GM12874 (cell line): Measurements from ENCODE around the gene ASPRV1.

Source experiments
- TF ChIP-seq, protein P1 (sequence below): IDR thresholded peaks from 2 replicates; pipeline ENCODE4 v1.5.1; 2011; ENCODE audit warnings: low read depth, mild to moderate bottlenecking, control low read depth, low read length, moderate library complexity; ENCODE audit not compliant: insufficient read depth

The ASPRV1 gene

DNA sequence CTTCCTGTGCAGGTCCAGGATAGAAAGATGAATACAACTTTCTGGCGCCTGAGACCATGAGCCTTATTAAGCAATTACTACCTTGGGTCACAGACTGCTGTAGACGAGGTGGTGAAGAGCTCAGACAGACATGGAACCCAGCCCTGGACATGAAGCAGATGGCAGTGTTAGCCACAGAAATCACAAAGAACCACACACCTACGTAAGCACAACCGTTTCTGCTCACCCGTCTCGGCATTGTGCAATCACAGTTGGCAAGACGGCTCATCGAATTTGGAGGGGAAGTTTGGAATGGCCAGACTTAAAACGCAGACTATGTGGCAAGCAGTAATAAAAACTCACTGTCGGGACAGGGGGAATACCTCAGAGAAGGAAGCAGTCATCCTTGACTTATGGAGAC lies 24.3 kb upstream of the ASPRV1 start:
- TF ChIP-seq, protein P1, sequence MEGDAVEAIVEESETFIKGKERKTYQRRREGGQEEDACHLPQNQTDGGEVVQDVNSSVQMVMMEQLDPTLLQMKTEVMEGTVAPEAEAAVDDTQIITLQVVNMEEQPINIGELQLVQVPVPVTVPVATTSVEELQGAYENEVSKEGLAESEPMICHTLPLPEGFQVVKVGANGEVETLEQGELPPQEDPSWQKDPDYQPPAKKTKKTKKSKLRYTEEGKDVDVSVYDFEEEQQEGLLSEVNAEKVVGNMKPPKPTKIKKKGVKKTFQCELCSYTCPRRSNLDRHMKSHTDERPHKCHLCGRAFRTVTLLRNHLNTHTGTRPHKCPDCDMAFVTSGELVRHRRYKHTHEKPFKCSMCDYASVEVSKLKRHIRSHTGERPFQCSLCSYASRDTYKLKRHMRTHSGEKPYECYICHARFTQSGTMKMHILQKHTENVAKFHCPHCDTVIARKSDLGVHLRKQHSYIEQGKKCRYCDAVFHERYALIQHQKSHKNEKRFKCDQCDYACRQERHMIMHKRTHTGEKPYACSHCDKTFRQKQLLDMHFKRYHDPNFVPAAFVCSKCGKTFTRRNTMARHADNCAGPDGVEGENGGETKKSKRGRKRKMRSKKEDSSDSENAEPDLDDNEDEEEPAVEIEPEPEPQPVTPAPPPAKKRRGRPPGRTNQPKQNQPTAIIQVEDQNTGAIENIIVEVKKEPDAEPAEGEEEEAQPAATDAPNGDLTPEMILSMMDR: no peak

DNA sequence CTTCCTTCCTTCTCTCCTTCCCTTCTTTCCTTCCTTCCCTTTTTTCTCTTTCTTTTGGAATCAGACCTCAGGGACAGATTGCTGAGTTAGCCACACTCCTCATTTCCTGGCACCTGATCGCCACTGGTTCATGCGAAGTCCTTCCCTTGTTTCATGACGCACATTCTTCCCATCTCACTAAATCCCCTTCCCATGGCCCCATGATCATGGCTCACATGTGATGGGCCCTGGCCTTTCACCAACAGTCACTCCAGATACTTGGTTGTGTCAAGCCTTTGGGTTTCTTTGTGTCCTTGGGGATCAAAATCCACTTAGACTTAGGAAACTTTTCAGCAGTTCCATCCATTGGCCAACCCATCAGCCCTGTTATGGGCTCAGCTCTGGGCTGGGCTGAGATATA lies 23.8 kb upstream of the ASPRV1 start:
- TF ChIP-seq, protein P1: no peak

DNA sequence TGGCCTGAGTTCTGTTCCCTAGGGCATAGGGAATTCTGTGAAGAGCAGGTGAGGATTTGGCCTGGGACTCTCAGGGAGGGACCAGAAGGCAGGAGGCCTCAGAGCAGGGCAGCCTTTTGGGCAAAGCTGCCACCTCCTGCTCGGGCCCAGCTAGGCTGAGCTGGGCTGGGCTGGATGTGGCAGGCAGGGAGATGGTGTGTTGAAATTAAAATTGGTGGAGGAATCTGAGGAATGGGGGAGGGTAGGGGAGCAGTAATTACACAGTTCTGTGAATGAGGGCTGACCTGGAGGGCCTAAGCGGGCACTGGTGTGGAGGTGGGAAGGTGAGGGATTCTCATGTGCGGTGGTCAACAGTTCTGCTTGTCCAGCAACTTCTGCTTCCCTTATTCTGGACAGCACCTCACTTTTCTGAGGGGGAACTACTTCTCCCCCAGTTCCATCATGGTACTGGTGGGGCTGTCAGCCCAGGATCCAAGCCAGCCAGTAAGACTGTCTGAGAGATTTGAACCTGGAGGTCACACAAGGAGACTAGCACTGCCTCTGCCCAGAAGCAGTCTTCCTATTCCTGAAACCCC lies 22.0 kb upstream of the ASPRV1 start:
- TF ChIP-seq, protein P1: no peak

DNA sequence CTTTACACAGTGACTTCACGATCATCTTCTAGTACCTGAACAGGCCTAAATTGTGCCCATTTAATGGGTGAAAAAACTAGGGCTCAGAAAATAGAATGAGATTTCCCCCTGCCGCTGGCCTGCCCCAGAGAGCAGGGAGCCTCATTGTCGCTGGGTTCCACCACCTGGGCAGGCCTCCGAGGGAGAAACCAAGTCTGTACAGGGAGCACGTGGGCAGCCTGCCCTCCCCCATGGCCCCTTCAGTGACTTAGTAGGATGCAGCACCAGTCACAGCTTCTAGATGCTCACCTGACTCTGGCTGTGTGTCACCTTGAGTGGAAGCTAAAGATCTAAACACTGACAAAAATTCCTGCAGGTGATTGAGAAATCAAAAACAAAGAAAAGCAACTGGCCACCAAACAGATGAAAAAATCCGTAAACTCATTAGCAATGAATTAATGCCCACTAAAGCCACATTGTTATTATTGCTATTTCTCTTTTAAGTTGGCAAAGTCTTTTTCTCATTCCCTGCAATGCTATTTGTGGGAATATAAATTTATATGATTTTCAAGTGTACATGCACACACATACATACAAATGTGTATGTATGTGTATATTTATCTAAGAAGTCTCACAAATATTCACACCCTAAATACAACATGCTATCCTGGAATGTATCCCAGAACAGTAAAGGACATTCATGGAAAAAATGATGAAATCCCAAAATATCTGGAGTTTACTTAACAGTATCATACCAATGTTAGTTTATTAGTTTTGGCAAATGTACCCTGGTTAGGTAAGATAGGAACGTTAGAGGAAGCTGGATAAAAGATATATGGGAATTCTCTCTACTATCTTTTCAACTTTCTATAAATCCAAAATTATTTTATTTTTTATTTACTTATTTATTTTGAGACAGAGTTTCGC lies 18.7 kb upstream of the ASPRV1 start:
- TF ChIP-seq, protein P1: no peak

DNA sequence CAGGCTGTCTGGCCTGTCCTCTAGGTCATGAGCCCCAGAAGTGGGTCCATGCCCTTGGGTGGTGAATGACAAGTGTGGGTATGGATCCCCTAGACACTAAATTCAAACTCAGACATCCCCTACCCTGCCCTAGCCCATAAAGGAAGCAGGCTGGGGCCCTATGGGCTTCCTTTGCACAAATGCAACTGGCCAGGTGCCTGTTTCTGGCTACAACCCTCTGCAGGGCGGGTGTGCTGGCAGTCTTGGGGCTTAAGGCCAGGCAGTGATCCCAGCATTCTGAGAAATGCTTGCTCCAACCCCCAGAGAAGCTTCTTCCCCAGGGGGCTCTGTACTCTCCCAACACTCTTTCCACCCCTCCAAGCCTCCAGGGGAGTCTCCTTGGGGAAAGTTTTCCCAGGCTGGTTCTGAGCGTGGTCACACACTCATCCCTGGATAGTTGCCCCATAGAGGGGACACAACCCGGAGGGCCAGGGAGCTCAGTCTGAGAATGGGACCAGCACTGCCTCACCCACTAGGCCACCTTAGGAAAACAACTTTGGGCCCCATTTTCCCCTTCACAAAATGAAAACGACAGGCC lies 16.6 kb upstream of the ASPRV1 start:
- TF ChIP-seq, protein P1: no peak

DNA sequence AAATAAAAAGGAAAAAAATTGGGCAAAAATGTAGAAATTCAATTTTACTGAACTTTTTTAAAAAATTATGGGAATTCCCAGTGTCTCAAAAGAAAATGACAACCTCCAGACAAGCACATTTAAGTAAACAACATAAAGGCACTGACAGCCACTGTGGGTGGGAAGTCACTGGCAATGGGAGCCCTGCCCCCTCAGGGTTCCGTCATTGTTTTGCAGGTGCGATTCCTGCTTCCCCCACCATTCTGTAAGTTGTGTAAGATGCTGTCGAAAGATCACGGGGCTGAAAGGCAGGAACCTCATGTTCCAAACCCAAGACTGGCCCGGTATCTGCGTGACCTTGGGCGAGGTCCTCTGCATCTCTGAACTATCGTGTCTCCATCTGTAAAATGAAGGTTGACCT lies 15.8 kb upstream of the ASPRV1 start:
- TF ChIP-seq, protein P1: no peak

DNA sequence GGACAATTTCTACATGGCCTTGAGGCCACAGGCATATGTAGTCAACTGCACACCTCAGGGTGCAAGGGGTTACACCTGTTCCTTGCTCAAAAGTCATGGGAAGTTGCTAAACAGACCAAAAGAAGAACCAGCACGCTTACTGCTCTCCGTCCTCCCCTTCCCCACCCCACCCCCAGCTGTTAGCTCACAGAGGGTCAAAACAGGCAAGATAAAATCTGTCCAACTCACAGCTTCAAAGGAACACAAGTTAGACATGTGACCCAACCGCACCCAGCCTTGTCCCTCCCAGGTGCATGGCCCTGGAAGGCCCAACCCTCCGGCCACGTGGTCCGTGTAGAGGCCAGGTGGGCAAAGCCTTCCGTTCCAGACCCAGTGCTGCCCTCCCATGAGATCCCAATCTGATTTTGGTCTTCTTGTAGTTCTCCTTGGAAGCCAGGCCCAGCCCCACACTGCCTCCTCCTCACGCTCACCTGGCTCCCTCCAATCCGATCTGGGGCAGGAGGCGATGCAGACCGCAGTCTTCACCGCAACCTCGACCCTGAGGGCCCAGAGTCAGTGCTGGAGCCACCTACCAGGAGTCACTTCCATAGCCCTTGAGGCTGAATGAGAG lies 14.5 kb upstream of the ASPRV1 start:
- TF ChIP-seq, protein P1: no peak
